ENCODE results near the gene CHPF.
A peak's percentile ranks its signal among the peaks of the same experiment; 100 is the strongest.

Gene CHPF

DNA sequence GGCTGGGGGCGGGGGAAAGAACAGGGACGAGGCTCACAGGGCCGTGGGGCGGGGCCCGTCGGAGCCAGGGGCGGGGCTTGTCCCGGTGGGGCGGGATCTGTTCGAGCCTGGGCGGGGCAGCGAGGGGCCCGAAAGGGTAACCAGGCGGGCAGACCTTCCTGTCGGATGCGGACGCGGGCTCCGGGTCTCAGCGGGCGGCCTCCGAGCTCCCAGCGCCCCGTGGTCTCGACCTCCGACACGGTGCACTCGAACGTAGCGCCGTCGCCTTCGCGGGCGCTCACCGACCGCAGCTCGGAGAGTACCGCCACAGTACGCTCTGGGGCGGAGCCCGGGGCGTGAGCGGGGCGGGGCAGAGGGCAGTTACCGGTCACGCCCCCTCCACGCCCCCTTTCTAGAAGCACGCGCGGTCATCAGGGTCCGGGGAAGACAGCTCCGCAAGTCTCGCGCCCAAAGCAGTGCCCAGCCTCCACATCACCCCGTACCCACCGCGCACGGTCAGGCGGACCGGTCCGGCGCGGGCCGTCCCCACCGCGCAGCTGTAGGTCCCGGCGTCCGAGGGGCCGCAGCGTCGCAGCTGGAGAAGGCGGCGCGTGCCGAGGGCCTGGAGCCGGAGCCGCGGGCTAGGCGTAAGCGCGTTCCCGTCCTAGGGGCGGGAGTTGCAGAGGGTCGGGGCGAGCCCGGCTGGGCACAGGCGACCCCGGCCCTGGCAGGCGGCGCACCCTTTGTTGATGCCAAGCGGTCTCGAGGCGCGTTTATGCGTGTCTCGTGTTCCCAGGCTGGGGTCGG lies 9.0 kb upstream of the CHPF start:
- peak; percentile 84 for DNase-seq (ENCODE audit: low spot score)

DNA sequence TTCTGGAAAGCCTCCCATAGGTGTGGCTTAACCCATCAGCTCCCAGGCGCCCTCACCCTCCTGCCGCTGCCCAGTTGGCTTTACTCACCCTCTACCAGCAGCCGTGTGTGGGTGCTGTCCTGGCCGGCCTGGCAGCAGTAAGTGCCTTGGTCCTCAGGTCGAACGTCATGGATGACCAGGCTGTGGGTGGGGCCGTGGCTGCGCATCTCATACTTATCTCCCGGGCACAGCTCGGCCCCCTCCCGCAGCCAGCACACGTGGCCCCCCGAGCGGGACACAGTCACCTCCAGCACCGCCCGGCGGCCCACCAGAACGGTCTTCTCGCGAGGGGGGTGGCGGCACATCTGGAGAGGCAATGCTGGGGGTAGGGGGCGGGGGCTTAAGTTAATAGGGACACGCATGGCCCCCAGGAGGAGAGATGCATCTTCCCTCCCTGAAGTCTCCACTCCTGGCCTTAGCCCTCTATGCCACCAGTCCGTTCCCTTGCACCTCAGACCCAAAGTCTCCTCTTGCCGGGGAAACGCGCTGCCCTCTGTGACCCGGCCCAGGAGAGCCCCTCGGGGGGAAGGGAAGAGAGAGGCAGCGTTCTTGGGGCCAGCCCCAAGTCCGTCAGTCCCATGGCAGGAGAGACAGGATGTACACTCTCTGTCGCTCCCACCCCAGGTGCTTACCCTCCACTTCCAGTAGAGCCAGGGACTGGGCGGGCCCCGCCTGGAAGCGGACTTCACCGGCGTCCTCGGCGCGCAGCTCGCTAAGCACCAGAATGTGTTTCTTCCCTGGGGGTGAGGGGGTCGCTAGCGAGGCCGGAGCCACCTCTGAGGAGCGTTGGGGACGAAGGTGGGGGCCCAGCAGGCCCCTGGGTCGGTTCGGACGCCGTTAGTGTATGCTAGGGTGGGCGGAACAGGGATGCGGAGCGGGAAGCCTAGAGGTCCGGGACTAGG lies 8.1 kb upstream of the CHPF start:
- peak; percentile 50 for DNase-seq (ENCODE audit: low spot score)

DNA sequence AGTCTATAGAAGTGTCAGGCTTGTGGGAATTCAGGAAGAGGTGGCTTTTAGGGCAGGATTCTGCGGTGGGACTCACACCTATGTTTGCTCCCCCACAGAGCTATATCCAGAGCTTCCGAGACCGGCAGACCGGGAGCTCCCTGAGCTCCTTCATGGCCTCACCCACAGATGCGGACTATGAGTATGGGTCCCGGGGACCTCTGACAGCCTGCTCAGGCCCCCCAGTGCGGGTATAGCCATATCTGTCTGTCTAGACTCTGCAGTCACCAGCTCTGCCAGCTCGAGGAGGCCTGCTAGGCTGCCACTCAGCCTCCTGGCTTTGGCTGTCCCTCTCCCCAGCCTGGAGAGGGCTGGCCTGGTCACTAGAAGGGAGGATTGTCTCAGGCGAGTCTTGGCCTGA lies 6.0 kb upstream of the CHPF start:
- DNase-seq (ENCODE audit: low spot score) = no peak

DNA sequence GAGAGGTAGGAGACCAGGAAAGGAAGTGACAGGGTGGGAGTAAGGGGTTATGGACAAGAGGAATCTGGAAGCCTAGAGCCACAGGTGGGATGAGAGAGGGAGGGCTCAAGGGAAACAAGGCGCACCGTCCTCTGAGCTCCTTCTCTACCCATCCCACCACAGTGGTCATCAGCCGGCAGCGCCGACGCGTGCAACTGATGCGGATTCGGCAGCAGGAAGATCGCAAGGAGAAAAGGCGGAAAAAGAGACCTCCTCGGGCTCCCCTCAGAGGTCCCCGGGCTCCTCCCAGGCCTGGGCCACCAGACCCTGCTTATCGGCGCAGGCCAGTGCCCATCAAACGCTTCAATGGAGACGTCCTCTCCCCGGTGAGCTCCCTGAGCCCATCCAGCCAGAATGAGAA lies 5.4 kb upstream of the CHPF start:
- DNase-seq (ENCODE audit: low spot score) = no peak

- DNase-seq (ENCODE audit: low spot score) = no peak
Observed at GRCh38 chr2:219547621-219548020, 4.0 kb upstream of the CHPF start.

- no peak for DNase-seq (ENCODE audit: low spot score)
Observed at GRCh38 chr2:219545943-219546352, 2.3 kb upstream of the CHPF start.

GRCh38 chr2:219545295-219545942 lies 1.8 kb upstream of the CHPF start:
- DNase-seq (ENCODE audit: low spot score) = no peak

DNA sequence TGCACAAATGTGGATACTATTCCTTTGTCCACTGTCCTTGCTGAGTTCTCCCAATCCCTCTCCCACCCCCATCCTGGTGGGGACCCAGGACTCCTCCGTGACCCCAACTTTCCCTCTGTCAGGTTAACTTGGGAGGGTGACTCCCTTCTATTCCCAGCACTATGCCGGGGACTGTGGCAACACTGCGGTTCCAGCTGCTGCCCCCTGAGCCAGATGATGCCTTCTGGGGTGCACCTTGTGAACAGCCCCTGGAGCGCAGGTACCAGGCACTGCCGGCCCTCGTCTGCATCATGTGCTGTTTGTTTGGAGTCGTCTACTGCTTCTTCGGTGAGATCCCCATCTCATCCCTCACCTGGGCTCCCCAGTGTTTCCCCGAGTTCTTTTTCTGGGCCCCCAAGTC lies 958 bp upstream of the CHPF start:
- no peak for DNase-seq (ENCODE audit: low spot score)

DNA sequence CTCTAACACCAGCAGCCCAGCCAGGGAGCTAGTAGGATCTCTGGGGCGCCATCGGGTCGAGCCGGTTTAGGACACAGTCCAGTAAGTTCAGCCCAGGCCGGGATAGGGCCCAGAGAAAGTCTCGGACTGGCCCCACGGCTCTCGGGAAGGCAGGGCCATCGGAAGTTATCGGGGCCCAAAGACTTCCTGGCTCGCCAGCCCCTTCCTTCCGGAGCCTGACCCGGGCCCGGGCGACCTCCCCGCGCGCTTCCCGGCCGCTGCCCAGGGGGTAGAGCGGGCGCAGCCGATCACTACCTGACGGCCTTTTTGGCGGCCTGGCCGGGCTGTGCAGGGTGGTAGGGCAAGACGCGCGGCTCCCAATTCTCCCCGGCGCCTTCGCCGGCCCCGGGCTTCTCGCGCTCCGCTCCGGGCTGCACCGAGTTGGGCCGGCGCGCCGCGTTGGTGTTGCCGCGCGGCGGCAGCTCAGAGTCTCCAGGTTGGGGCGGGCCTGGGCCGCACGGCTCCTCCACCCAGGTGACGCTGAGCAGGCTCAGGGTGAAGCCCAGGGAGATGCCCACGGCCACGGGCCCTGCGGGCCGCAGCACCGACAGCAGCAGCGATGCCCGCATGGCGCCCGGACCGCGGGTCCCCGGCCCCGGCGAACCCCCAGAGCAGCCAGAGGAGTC lies 546 bp downstream of the CHPF start:
- DNase-seq (ENCODE audit: low spot score) = no peak

- peak; percentile 82 for DNase-seq (ENCODE audit: low spot score)
Observed at GRCh38 chr2:219541611-219542180, 1.9 kb downstream of the CHPF start.

- DNase-seq (ENCODE audit: low spot score) = no peak
Observed at GRCh38 chr2:219540784-219541504, 2.7 kb downstream of the CHPF start.

DNA sequence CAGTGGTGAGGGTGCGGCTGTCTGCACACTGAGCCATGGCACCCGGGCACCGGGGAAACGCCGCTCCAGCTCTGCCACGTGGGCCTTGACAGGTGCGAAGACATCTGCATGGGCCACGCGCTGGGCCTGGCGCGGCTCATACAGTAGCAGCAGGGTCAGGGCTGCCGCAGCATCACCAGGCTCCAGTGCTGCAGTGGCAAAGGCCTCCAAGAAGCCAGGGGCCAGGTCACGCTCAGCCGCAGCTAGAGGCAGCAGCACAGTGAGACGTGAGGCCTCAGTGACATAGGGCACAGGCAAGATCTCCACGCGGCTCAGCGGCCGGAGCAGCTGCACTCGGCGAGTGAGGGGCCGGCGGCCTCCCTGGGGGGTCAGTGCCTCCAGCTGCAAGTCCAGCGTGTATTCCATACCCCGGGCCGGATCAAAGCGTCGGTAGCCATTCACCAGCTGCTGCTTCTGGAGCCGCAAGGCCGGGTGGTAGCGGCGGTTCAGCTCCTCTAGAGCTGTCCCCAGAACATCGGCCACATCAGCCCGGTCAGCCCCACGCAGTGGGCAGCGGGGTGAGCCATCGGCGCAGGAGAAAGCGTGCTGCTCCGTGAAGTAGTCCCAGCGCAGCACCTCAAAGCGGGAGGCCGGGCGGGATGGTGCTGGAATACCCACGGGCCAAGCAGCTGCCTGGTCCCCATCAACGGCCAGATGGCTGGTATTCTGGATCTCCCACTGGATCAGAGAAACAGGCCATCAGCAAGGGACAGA lies 3.5 kb downstream of the CHPF start:
- no peak for DNase-seq (ENCODE audit: low spot score)

- DNase-seq (ENCODE audit: low spot score) = no peak
Observed at GRCh38 chr2:219538956-219539788, 4.4 kb downstream of the CHPF start.

DNA sequence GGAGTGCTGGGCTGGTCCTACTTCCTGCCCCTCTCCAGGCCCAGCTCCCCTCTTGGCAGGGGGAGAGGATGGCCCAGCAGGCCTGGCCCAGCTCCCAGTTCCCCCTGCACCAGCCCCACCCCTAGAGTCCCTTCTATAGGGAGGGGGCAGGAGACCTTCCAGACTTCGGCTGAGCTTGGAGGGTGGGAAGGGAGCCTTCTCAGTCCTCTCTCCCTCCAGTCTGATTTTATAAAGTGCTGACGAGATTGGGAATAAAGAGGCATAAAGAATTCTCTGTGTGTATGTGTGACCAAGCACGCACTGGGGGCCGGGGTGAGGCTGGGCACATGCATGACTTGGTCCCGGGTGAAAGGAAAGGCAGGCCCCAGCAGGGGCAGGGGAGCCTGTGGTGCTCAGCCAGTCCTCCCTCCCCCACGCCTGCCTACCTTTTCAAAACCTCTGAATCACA lies 5.1 kb downstream of the CHPF start:
- DNase-seq (ENCODE audit: low spot score) = no peak

- DNase-seq (ENCODE audit: low spot score) = no peak
Observed at GRCh38 chr2:219537657-219538488, 5.7 kb downstream of the CHPF start.

DNA sequence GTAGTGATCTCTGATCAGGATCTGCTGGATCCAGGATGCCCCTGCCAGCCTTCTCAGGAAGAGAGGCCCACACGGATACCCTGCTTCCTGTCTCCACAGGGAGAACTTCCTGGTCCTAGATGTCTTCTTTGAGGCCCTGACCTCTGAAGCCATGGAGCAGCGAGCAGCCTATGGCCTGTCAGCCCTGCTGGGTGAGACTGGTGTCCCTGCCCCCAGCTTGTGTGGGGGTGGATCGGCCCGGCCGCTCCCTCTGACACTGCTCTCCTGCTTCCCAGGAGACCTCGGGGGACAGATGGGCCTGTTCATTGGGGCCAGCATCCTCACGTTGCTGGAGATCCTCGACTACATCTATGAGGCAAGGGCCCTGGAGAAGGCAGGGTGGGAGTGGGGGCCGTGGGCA lies 6.6 kb downstream of the CHPF start:
- DNase-seq (ENCODE audit: low spot score) = no peak

DNA sequence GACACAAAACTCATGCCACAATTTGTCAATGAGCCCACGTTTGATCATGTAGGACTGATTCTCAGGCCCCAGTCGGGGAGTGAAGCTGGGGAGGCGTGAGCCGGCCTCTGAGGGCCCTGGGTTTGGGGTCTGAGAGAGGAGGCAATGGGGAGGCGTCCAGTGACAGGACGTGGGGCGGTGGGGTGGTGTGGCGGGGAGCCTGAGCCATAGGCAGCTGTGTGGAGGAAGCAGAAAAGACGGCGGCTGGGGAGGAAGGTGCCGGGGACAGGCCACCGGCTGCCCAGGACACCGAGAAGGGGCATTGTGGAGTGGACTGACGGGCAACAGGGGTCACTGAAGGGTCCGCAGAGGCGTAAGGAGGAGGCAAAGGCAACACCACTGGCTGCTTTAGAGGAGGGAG lies 7.2 kb downstream of the CHPF start:
- DNase-seq (ENCODE audit: low spot score) = no peak

Measured in SK-N-DZ (cell line).